Endothelial cell of umbilical vein (primary cell): ENCODE results near the gene PCSK6.

ENCODE experiments used
- JUN ChIP-seq: IDR thresholded peaks from 2 replicates; pipeline ENCODE4 v1.6.1; 2011; ENCODE audit warnings: borderline replicate concordance, low read depth; ENCODE audit not compliant: insufficient read length, insufficient read depth
- MAX ChIP-seq: IDR thresholded peaks from 2 replicates; pipeline ENCODE4 v1.6.1; 2011; ENCODE audit not compliant: insufficient read depth, insufficient read length
- POLR2A ChIP-seq: IDR thresholded peaks from 2 replicates; pipeline ENCODE4 v1.6.1; 2012; ENCODE audit warnings: low read depth, mild to moderate bottlenecking, control low read depth, low read length

- no peak for TF ChIP-seq POLR2A
- TF ChIP-seq JUN = no peak
- no peak for TF ChIP-seq MAX
Observed at GRCh38 chr15:101533371-101534140, 44.0 kb upstream of the PCSK6 start.
